ENCODE data around the gene CC2D2B.

CC2D2B gene

DNA sequence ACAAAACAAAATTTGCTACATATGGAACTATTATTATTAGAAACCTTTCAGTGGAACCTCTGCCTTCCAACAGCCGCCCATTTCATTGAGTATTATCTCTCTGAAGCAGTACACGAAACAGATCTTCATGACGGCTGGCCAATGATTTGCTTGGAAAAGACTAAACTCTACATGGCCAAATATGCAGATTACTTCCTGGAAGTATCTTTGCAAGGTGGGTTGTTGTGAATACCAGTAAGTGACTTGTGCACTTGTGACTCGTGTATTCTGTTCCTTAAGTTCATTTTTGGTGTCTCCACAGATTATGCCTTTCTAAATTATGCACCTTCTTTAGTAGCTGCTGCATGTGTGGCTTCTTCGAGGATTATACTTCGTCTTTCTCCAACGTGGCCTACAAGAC lies 149.0 kb downstream of the CC2D2B start:
- Histone ChIP-seq H3K9me3 (ENCODE audit: control insufficient read depth, insufficient read depth, low read length) (no peaks in the 10 kb centered on the region), H3K36me3 (ENCODE audit: control insufficient read depth, low read length) (peaks cover 91% of the 10 kb centered on the region), H3K9me2 (replicated peaks; ENCODE audit: control insufficient read depth, low read length) (no peaks in the 10 kb centered on the region), H4K20me1 (ENCODE audit: control insufficient read depth, insufficient read depth, low read depth, low read length) (no peaks in the 10 kb centered on the region), H3K4me2 (ENCODE audit: low read length) (no peak overlapping the region), H3F3A (ENCODE audit: control insufficient read depth, insufficient read depth) (no peaks in the 10 kb centered on the region), H3K27me3 (ENCODE audit: control insufficient read depth, low read length) (no peaks in the 10 kb centered on the region), H3K27ac (ENCODE audit: low read depth, low read length) (no peak overlapping the region), H3K4me1 (ENCODE audit: control insufficient read depth, low read length) (no peaks in the 10 kb centered on the region), H3K79me2 (ENCODE audit: control insufficient read depth, low read length) (peaks cover 37% of the 10 kb centered on the region), H3K4me3 (ENCODE audit: low read length) (no peak overlapping the region)
- no peak for TF ChIP-seq CTCF (IDR thresholded peaks at IDR 0.05; ENCODE audit: low read depth, low read length, poor library complexity, severe bottlenecking)
- no peak for TF ChIP-seq EZH2phosphoT487 (IDR thresholded peaks at IDR 0.05; ENCODE audit: borderline replicate concordance, low read length)

GRCh38 chr10:96061232-96061631 lies 153.5 kb downstream of the CC2D2B start:
- H3K9me3 ChIP-seq (ENCODE audit: control insufficient read depth, insufficient read depth, low read length), result no peaks in the 10 kb centered on the region
- no peaks in the 10 kb centered on the region for H4K20me1 ChIP-seq (ENCODE audit: control insufficient read depth, insufficient read depth, low read depth, low read length)
- no peaks in the 10 kb centered on the region for H3K4me1 ChIP-seq (ENCODE audit: control insufficient read depth, low read length)
- no peak for TF ChIP-seq EZH2phosphoT487 (IDR thresholded peaks at IDR 0.05; ENCODE audit: borderline replicate concordance, low read length)
- TF ChIP-seq CTCF (IDR thresholded peaks at IDR 0.05; ENCODE audit: low read depth, low read length, poor library complexity, severe bottlenecking), result no peak
- peaks cover 62% of the 10 kb centered on the region for H3K36me3 ChIP-seq (ENCODE audit: control insufficient read depth, low read length)
- no peaks in the 10 kb centered on the region for H3F3A ChIP-seq (ENCODE audit: control insufficient read depth, insufficient read depth)
- no peak overlapping the region for H3K4me3 ChIP-seq (ENCODE audit: low read length)
- no peaks in the 10 kb centered on the region for H3K27me3 ChIP-seq (ENCODE audit: control insufficient read depth, low read length)
- no peaks in the 10 kb centered on the region for H3K79me2 ChIP-seq (ENCODE audit: control insufficient read depth, low read length)
- no peaks in the 10 kb centered on the region for H3K9me2 ChIP-seq (replicated peaks; ENCODE audit: control insufficient read depth, low read length)
- H3K4me2 ChIP-seq (ENCODE audit: low read length), result no peak overlapping the region
- no peak overlapping the region for H3K27ac ChIP-seq (ENCODE audit: low read depth, low read length)

GRCh38 chr10:96072674-96073073 lies 164.9 kb downstream of the CC2D2B start:
- H3K79me2 ChIP-seq (ENCODE audit: control insufficient read depth, low read length), result no peaks in the 10 kb centered on the region
- H3K4me3 ChIP-seq (ENCODE audit: low read length), result no peak overlapping the region
- H3K9me3 ChIP-seq (ENCODE audit: control insufficient read depth, insufficient read depth, low read length), result no peaks in the 10 kb centered on the region
- no peaks in the 10 kb centered on the region for H3K4me1 ChIP-seq (ENCODE audit: control insufficient read depth, low read length)
- no peaks in the 10 kb centered on the region; the same call in 1 of the 2 replicates for H3F3A ChIP-seq (ENCODE audit: control insufficient read depth, insufficient read depth)
- no peaks in the 10 kb centered on the region for H3K9me2 ChIP-seq (replicated peaks; ENCODE audit: control insufficient read depth, low read length)
- no peaks in the 10 kb centered on the region for H3K36me3 ChIP-seq (ENCODE audit: control insufficient read depth, low read length)
- no peaks in the 10 kb centered on the region for H3K27me3 ChIP-seq (ENCODE audit: control insufficient read depth, low read length)
- TF ChIP-seq EZH2phosphoT487 (IDR thresholded peaks at IDR 0.05; ENCODE audit: borderline replicate concordance, low read length) (no peak), CTCF (IDR thresholded peaks at IDR 0.05; ENCODE audit: low read depth, low read length, poor library complexity, severe bottlenecking) (no peak)
- H4K20me1 ChIP-seq (ENCODE audit: control insufficient read depth, insufficient read depth, low read depth, low read length), result no peaks in the 10 kb centered on the region
- H3K4me2 ChIP-seq (ENCODE audit: low read length), result no peak overlapping the region
- no peak overlapping the region for H3K27ac ChIP-seq (ENCODE audit: low read depth, low read length)

DNA sequence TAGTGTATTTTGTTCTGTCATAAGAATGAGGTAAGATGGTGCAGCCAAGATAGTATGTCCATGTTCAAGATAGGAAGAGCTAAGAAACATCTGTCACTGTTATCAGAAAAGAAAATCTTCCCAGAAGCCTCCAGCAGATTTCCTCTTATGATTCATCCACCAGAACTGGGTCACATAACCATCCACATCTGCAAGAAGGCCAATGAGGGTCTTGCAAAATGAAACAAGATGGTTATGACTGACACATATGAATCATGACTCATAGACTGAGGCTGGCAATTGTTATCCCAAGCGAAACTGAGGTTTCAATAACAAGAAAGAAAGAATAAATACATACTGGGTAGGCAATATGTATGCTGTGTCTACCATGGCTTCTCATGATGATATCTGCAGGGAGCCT lies 165.9 kb downstream of the CC2D2B start:
- H4K20me1 ChIP-seq (ENCODE audit: control insufficient read depth, insufficient read depth, low read depth, low read length), result no peaks in the 10 kb centered on the region
- H3K4me2 ChIP-seq (ENCODE audit: low read length), result no peak overlapping the region
- no peak overlapping the region for H3K27ac ChIP-seq (ENCODE audit: low read depth, low read length)
- no peaks in the 10 kb centered on the region for H3K79me2 ChIP-seq (ENCODE audit: control insufficient read depth, low read length)
- no peaks in the 10 kb centered on the region for H3K27me3 ChIP-seq (ENCODE audit: control insufficient read depth, low read length)
- H3F3A ChIP-seq (ENCODE audit: control insufficient read depth, insufficient read depth), result no peaks in the 10 kb centered on the region
- TF ChIP-seq CTCF (IDR thresholded peaks at IDR 0.05; ENCODE audit: low read depth, low read length, poor library complexity, severe bottlenecking) (no peak), EZH2phosphoT487 (IDR thresholded peaks at IDR 0.05; ENCODE audit: borderline replicate concordance, low read length) (no peak)
- H3K4me1 ChIP-seq (ENCODE audit: control insufficient read depth, low read length), result no peaks in the 10 kb centered on the region
- no peaks in the 10 kb centered on the region for H3K36me3 ChIP-seq (ENCODE audit: control insufficient read depth, low read length)
- no peak overlapping the region for H3K4me3 ChIP-seq (ENCODE audit: low read length)
- no peaks in the 10 kb centered on the region for H3K9me2 ChIP-seq (replicated peaks; ENCODE audit: control insufficient read depth, low read length)
- H3K9me3 ChIP-seq (ENCODE audit: control insufficient read depth, insufficient read depth, low read length), result no peaks in the 10 kb centered on the region

Data from DOHH2 (cell line).